ENCODE results near the gene NOC2L. TPM values are rescaled to one million over a fixed set of nuclear protein-coding genes. Genes with fewer than 3 reads are reported as not detected.
A peak's percentile ranks its signal among the peaks of the same experiment; 100 is the strongest.

NOC2L gene
- total and polyA plus RNA-seq, 9 of the 15 experiments (the other 6 are each of a cell fraction or from before 2014, with no cell fraction given), result 4.0 to 410 (median 200) TPM

- TF ChIP-seq U2AF1 (optimal IDR thresholded peaks at IDR 0.05; ENCODE audit: low read depth, low read length) (peak; percentile 97), HDAC1 (IDR thresholded peaks at IDR 0.05) (peak in 1 of 2 experiments; percentile 92; a peak in 2 of 4 replicates), EWSR1 (IDR thresholded peaks at IDR 0.05; ENCODE audit: borderline replicate concordance, low read depth, partially characterized antibody) (no peak), KLF13 (tag; IDR thresholded peaks at IDR 0.05; ENCODE audit: borderline replicate concordance, low read depth) (peak; percentile 51; the same call in 1 of the 2 replicates), MITF (IDR thresholded peaks at IDR 0.05) (peak; percentile 79; the same call in 1 of the 2 replicates), HSF4 (CRISPR knock-in tag; IDR thresholded peaks at IDR 0.05; ENCODE audit: borderline replicate concordance) (no peak), GMEB1 (CRISPR knock-in tag; IDR thresholded peaks at IDR 0.05) (peak; percentile 87), MEIS2 (IDR thresholded peaks at IDR 0.05; ENCODE audit: partially characterized antibody) (no peak), ZNF134 (CRISPR knock-in tag; conservative IDR thresholded peaks at IDR 0.05) (no peak), ZC3H11A (IDR thresholded peaks at IDR 0.05; ENCODE audit: low read depth, low read length) (0 out of 2 replicates have a peak, but pooled peaks have one; percentile 78), DACH1 (IDR thresholded peaks at IDR 0.05; ENCODE audit: partially characterized antibody) (no peak), POLR2A (conservative IDR thresholded peaks at IDR 0.05) (peak; percentile 83), TCF15 (CRISPR knock-in tag; IDR thresholded peaks at IDR 0.05) (no peak; the same call in 1 of the 2 replicates), TCF3 (CRISPR knock-in tag; IDR thresholded peaks at IDR 0.05) (peak; percentile 51), AFF1 (IDR thresholded peaks at IDR 0.05; ENCODE audit: low read depth in 1 of 2, partially characterized antibody in 2 of 2) (no peak), BACH1 (tag; IDR thresholded peaks at IDR 0.05) (no peak), MIER1 (IDR thresholded peaks at IDR 0.05; ENCODE audit: low read depth) (no peak), KDM4B (IDR thresholded peaks at IDR 0.05; ENCODE audit: borderline replicate concordance in 2 of 2, low read depth in 1 of 2) (no peak; a peak in 1 of 4 replicates)
Observed at GRCh38 chr1:1000357-1001056, 41.5 kb upstream of the NOC2L start (continued).
